ACC112 (cell line): ENCODE data around the gene TRIM27.
"Not testable (repeated sequence)": the region's sequence is repeated elsewhere in the genome, so short reads cannot be mapped to it uniquely, and the experiment has no call there.

Source experiments
- H2AFZ ChIP-seq: fragments of 200-600 bp; sonication (generic); one replicate; pipeline ENCODE4 v1.6.0; 2017; ENCODE audit warnings: antibody characterized with exemption, low read length; ENCODE audit not compliant: unreplicated experiment
- H3K27ac ChIP-seq: fragments of 200-600 bp; sonication (generic); 2 replicates; pipeline ENCODE4 v1.5.1; 2014; ENCODE audit warnings: low read depth, mild to moderate bottlenecking, antibody characterized with exemption, low read length, moderate library complexity
- H3K27me3 ChIP-seq: fragments of 200-600 bp; sonication (generic); 2 replicates; pipeline ENCODE4 v1.6.1; 2014; ENCODE audit warnings: mild to moderate bottlenecking, antibody characterized with exemption, low read length, moderate library complexity, mixed read lengths; ENCODE audit not compliant: insufficient read depth
- H3K36me3 ChIP-seq: fragments of 200-600 bp; sonication (generic); 2 replicates; pipeline ENCODE4 v1.6.1; 2016; ENCODE audit warnings: mild to moderate bottlenecking, antibody characterized with exemption, low read length, moderate library complexity, mixed read lengths; ENCODE audit not compliant: insufficient read depth
- H3K4me1 ChIP-seq: fragments of 200-600 bp; sonication (generic); one replicate; pipeline ENCODE4 v1.6.1; 2016; ENCODE audit warnings: low read length, mixed read lengths; ENCODE audit not compliant: insufficient read depth, unreplicated experiment, control insufficient read depth
- H3K4me3 ChIP-seq: fragments of 200-600 bp; sonication (generic); 2 replicates; pipeline ENCODE4 v1.5.1; 2014; ENCODE audit warnings: mild to moderate bottlenecking, low read depth, low read length
- H3K79me2 ChIP-seq: fragments of 200-600 bp; sonication (generic); one replicate; pipeline ENCODE4 v1.6.0; 2016; ENCODE audit warnings: low read length; ENCODE audit not compliant: control insufficient read depth, unreplicated experiment, insufficient read depth

TRIM27 gene

GRCh38 chr6:28893172-28893799, 30.5 kb downstream of the TRIM27 start:
- H3K27me3 ChIP-seq, result peaks cover 8% of the 10 kb centered on the region; the same call in 1 of the 2 replicates
- no peak overlapping the region for H3K4me3 ChIP-seq
- H3K27ac ChIP-seq, result no peak overlapping the region
- no peak overlapping the region for H2AFZ ChIP-seq
- no peaks in the 10 kb centered on the region for H3K79me2 ChIP-seq
- no peaks in the 10 kb centered on the region for H3K36me3 ChIP-seq
- no peaks in the 10 kb centered on the region for H3K4me1 ChIP-seq

- H3K4me1 ChIP-seq, result no peaks in the 10 kb centered on the region
- no peak overlapping the region for H3K4me3 ChIP-seq
Observed at GRCh38 chr6:28892525-28892924, 31.3 kb downstream of the TRIM27 start.

GRCh38 chr6:28887796-28888496, 35.8 kb downstream of the TRIM27 start:
- Histone ChIP-seq H3K79me2 (no peaks in the 10 kb centered on the region), H3K27me3 (peaks cover 27% of the 10 kb centered on the region), H3K27ac (no peak overlapping the region), H3K4me1 (no peaks in the 10 kb centered on the region), H3K36me3 (no peaks in the 10 kb centered on the region), H2AFZ (no peak overlapping the region), H3K4me3 (no peak overlapping the region)

More at GRCh38 chr6:28892525-28892924, 31.3 kb downstream of the TRIM27 start:
- H3K36me3 ChIP-seq, result no peaks in the 10 kb centered on the region
- H2AFZ ChIP-seq, result no peak overlapping the region
- H3K27me3 ChIP-seq, result peaks cover 8% of the 10 kb centered on the region
- no peaks in the 10 kb centered on the region for H3K79me2 ChIP-seq
- no peak overlapping the region for H3K27ac ChIP-seq

GRCh38 chr6:28886079-28886439, 37.7 kb downstream of the TRIM27 start:
- Histone ChIP-seq H3K27me3 (peaks cover 33% of the 10 kb centered on the region), H3K27ac (no peak overlapping the region), H2AFZ (no peak overlapping the region), H3K36me3 (no peaks in the 10 kb centered on the region), H3K4me1 (no peaks in the 10 kb centered on the region), H3K4me3 (no peak overlapping the region), H3K79me2 (no peaks in the 10 kb centered on the region)

GRCh38 chr6:28884423-28885131, 39.2 kb downstream of the TRIM27 start:
- no peaks in the 10 kb centered on the region for H3K36me3 ChIP-seq
- no peak overlapping the region for H3K27ac ChIP-seq
- H3K27me3 ChIP-seq, result peaks cover 25% of the 10 kb centered on the region
- H2AFZ ChIP-seq, result no peak overlapping the region
- H3K4me1 ChIP-seq, result no peaks in the 10 kb centered on the region
- no peaks in the 10 kb centered on the region for H3K79me2 ChIP-seq
- no peak overlapping the region for H3K4me3 ChIP-seq

GRCh38 chr6:28880894-28881780, 42.6 kb downstream of the TRIM27 start:
- Histone ChIP-seq H2AFZ (peak overlapping the region; percentile 28), H3K4me3 (peak overlapping the region; percentile 82), H3K79me2 (no peaks in the 10 kb centered on the region), H3K36me3 (no peaks in the 10 kb centered on the region), H3K27me3 (peaks cover 55% of the 10 kb centered on the region), H3K27ac (no peak overlapping the region), H3K4me1 (no peaks in the 10 kb centered on the region)

- H2AFZ ChIP-seq, result peak overlapping the region; percentile 28
- no peak overlapping the region for H3K27ac ChIP-seq
- H3K36me3 ChIP-seq, result no peaks in the 10 kb centered on the region
- H3K79me2 ChIP-seq, result no peaks in the 10 kb centered on the region
- no peaks in the 10 kb centered on the region for H3K4me1 ChIP-seq
- H3K27me3 ChIP-seq, result peaks cover 59% of the 10 kb centered on the region
- H3K4me3 ChIP-seq, result peak overlapping the region; percentile 82
Observed at GRCh38 chr6:28880519-28880893, 43.3 kb downstream of the TRIM27 start.

- H3K4me3 ChIP-seq, result no peak overlapping the region
- no peak overlapping the region for H3K27ac ChIP-seq
- no peaks in the 10 kb centered on the region for H3K4me1 ChIP-seq
- H3K79me2 ChIP-seq, result no peaks in the 10 kb centered on the region
- peaks cover 54% of the 10 kb centered on the region for H3K27me3 ChIP-seq
- no peaks in the 10 kb centered on the region for H3K36me3 ChIP-seq
- no peak overlapping the region for H2AFZ ChIP-seq
Observed at GRCh38 chr6:28876710-28877109, 47.1 kb downstream of the TRIM27 start.

- peaks cover 57% of the 10 kb centered on the region for H3K27me3 ChIP-seq
- no peak overlapping the region for H2AFZ ChIP-seq
- H3K4me1 ChIP-seq, result no peaks in the 10 kb centered on the region
- H3K4me3 ChIP-seq, result no peak overlapping the region
- H3K27ac ChIP-seq, result no peak overlapping the region
- H3K79me2 ChIP-seq, result no peaks in the 10 kb centered on the region
- no peaks in the 10 kb centered on the region for H3K36me3 ChIP-seq
Observed at GRCh38 chr6:28875191-28875747, 48.5 kb downstream of the TRIM27 start.

- H2AFZ ChIP-seq, H3K79me2 ChIP-seq, H3K27ac ChIP-seq, H3K36me3 ChIP-seq, H3K4me3 ChIP-seq, H3K4me1 ChIP-seq: not testable (repeated sequence)
- H3K27me3 ChIP-seq, result peaks cover 39% of the 10 kb centered on the region
Observed at GRCh38 chr6:28872157-28872817, 51.5 kb downstream of the TRIM27 start.
